Hepatocyte (in vitro differentiated cells): ENCODE results near the gene SLC25A48. TPM values are rescaled to one million over a fixed set of nuclear protein-coding genes. Genes with fewer than 3 reads are reported as not detected.

Source experiments
- DNase-seq: peaks from one replicate; pipeline ENCODE4 v3.0.0-alpha.2; 2016; ENCODE audit warnings: low spot score
- H2AFZ ChIP-seq: fragments of 200-600 bp; sonication (generic); 2 replicates; pipeline ENCODE4 v1.6.0; 2016; ENCODE audit warnings: antibody characterized with exemption, mild to moderate bottlenecking
- H3K27ac ChIP-seq: fragments of 200-600 bp; sonication (generic); 2 replicates; pipeline ENCODE4 v1.5.1; 2016; ENCODE audit warnings: mild to moderate bottlenecking
- H3K27me3 ChIP-seq: fragments of 200-600 bp; sonication (generic); 2 replicates; pipeline ENCODE4 v1.6.1; 2016
- H3K36me3 ChIP-seq: fragments of 200-600 bp; sonication (generic); replicated peaks from 2 replicates; pipeline ENCODE4 v1.5.1; 2016; ENCODE audit warnings: low read depth; ENCODE audit not compliant: insufficient read depth
- H3K4me1 ChIP-seq: fragments of 200-600 bp; sonication (generic); 2 replicates; pipeline ENCODE4 v1.5.1; 2016; ENCODE audit warnings: mild to moderate bottlenecking, moderate library complexity; ENCODE audit not compliant: insufficient read depth
- H3K4me2 ChIP-seq: fragments of 200-600 bp; sonication (generic); 2 replicates; pipeline ENCODE4 v1.6.0; 2016
- H3K4me3 ChIP-seq: fragments of 200-600 bp; sonication (generic); 2 replicates; pipeline ENCODE4 v1.5.1; 2016; ENCODE audit warnings: mild to moderate bottlenecking
- H3K79me2 ChIP-seq: fragments of 200-600 bp; sonication (generic); 2 replicates; pipeline ENCODE4 v1.6.0; 2017; ENCODE audit warnings: mild to moderate bottlenecking
- H3K9me2 ChIP-seq: fragments of 200-600 bp; sonication (generic); replicated peaks from 2 replicates; pipeline ENCODE4 v1.6.0; 2017; ENCODE audit warnings: mild to moderate bottlenecking; ENCODE audit not compliant: insufficient read depth
- H3K9me3 ChIP-seq: fragments of 200-600 bp; sonication (generic); 2 replicates; pipeline ENCODE4 v1.5.1; 2016; ENCODE audit warnings: low read depth, mild to moderate bottlenecking
- H4K20me1 ChIP-seq: fragments of 200-600 bp; sonication (generic); 2 replicates; pipeline ENCODE4 v1.6.0; 2016; ENCODE audit warnings: mild to moderate bottlenecking; ENCODE audit not compliant: insufficient read depth, poor library complexity, severe bottlenecking
- CTCF ChIP-seq: fragments of 200-600 bp; sonication (generic); IDR thresholded peaks from 2 replicates; pipeline ENCODE4 v1.5.1; 2016; ENCODE audit warnings: antibody characterized with exemption, mild to moderate bottlenecking; ENCODE audit not compliant: poor library complexity
- EZH2 ChIP-seq: fragments of 200-600 bp; sonication (generic); IDR thresholded peaks from 2 replicates; pipeline ENCODE4 v1.6.1; 2016; ENCODE audit warnings: antibody characterized with exemption, mild to moderate bottlenecking, borderline replicate concordance
- EZH2phosphoT487 ChIP-seq: fragments of 200-600 bp; sonication (generic); IDR thresholded peaks from one replicate; pipeline ENCODE4 v1.6.1; 2018; ENCODE audit warnings: antibody characterized with exemption, mild to moderate bottlenecking, low read depth, moderate library complexity; ENCODE audit not compliant: unreplicated experiment, severe bottlenecking
- WGBS: methylation state at CpG from one replicate; pipeline ENCODE4 v1.1.6; 2016; ENCODE audit warnings: low lambda C conversion rate; ENCODE audit errors: missing lambda C conversion rate; 5-methylcytosine and 5-hydroxymethylcytosine counted together
- polyA plus RNA-seq: library from polyadenylated mRNA; unstranded; fragments of >200 nt; fragmentation: Nextera tagmentation; extraction: Ambion mirVana; gene quantifications from 2 replicates; pipeline ENCODE4 v1.2.1, GENCODE V29; 2016
- total RNA-seq: library from RNA; depleted of rRNA; stranded (reverse); fragments of >200 nt; gene quantifications from 2 replicates; pipeline ENCODE4 v1.2.3, GENCODE V29; 2014

Gene SLC25A48
- total and polyA plus RNA-seq, 2 experiments from 2014 or later, result 0.79 to 1.0 TPM

- Histone ChIP-seq H2AFZ (no peak overlapping the region), H3K9me2 (no peaks in the 10 kb centered on the region), H3K4me2 (no peak overlapping the region), H3K27ac (no peak overlapping the region), H3K9me3 (no peaks in the 10 kb centered on the region), H3K4me3 (no peak overlapping the region), H3K79me2 (no peaks in the 10 kb centered on the region), H3K36me3 (no peaks in the 10 kb centered on the region), H3K27me3 (peaks cover 37% of the 10 kb centered on the region), H4K20me1 (no peaks in the 10 kb centered on the region), H3K4me1 (no peaks in the 10 kb centered on the region)
- DNase-seq, result no peak
- WGBS, result 68% methylated on average over 10 of the region's 10 CpGs
- TF ChIP-seq EZH2 (no peak), EZH2phosphoT487 (no peak), CTCF (no peak)
Observed at GRCh38 chr5:135827965-135828781, 6.3 kb upstream of the SLC25A48 start.

- WGBS, result 86% methylated on average over 2 of the region's 2 CpGs
- Histone ChIP-seq H3K27me3 (peaks cover 43% of the 10 kb centered on the region), H3K4me1 (no peaks in the 10 kb centered on the region), H3K27ac (no peak overlapping the region), H3K4me3 (no peak overlapping the region), H3K79me2 (no peaks in the 10 kb centered on the region), H3K9me3 (no peaks in the 10 kb centered on the region), H3K9me2 (no peaks in the 10 kb centered on the region), H3K36me3 (no peaks in the 10 kb centered on the region), H4K20me1 (no peaks in the 10 kb centered on the region), H2AFZ (no peak overlapping the region), H3K4me2 (no peak overlapping the region)
- no peak for TF ChIP-seq CTCF
- DNase-seq, result no peak
Observed at GRCh38 chr5:135828782-135829127, 5.7 kb upstream of the SLC25A48 start.

- Histone ChIP-seq H3K4me3 (no peak overlapping the region), H3K27me3 (peaks cover 47% of the 10 kb centered on the region), H3K4me1 (no peaks in the 10 kb centered on the region), H3K4me2 (no peak overlapping the region), H3K9me3 (no peaks in the 10 kb centered on the region), H3K27ac (no peak overlapping the region), H3K36me3 (no peaks in the 10 kb centered on the region), H2AFZ (no peak overlapping the region), H3K9me2 (no peaks in the 10 kb centered on the region), H4K20me1 (no peaks in the 10 kb centered on the region), H3K79me2 (no peaks in the 10 kb centered on the region)
- TF ChIP-seq EZH2 (no peak), EZH2phosphoT487 (no peak), CTCF (no peak)
- WGBS, result 78% methylated on average over 7 of the region's 7 CpGs
- no peak for DNase-seq
Observed at GRCh38 chr5:135829179-135829578, 5.3 kb upstream of the SLC25A48 start.
